DOHH2 (cell line): ENCODE measurements around the gene LRRC19.

ENCODE experiments used
- H3F3A ChIP-seq: fragments of 200-600 bp; sonication (generic), shearing (Covaris generic); 2 replicates; pipeline ENCODE4 v1.6.0; 2016; ENCODE audit warnings: antibody characterized with exemption, mild to moderate bottlenecking; ENCODE audit not compliant: control insufficient read depth, insufficient read depth
- H3K27ac ChIP-seq: fragments of 200-600 bp; sonication (generic); 2 replicates; pipeline ENCODE4 v1.5.1; 2014; ENCODE audit warnings: low read depth, mild to moderate bottlenecking, low read length, moderate library complexity
- H3K27me3 ChIP-seq: fragments of 200-600 bp; sonication (generic); 2 replicates; pipeline ENCODE4 v1.6.1; 2014; ENCODE audit warnings: mild to moderate bottlenecking, low read length, mixed read lengths; ENCODE audit not compliant: control insufficient read depth
- H3K36me3 ChIP-seq: fragments of 200-600 bp; sonication (generic); 2 replicates; pipeline ENCODE4 v1.6.1; 2014; ENCODE audit warnings: mild to moderate bottlenecking, low read length, moderate library complexity, mixed read lengths; ENCODE audit not compliant: control insufficient read depth
- H3K4me1 ChIP-seq: fragments of 200-600 bp; sonication (generic); 2 replicates; pipeline ENCODE4 v1.6.1; 2014; ENCODE audit warnings: mild to moderate bottlenecking, low read length, mixed read lengths; ENCODE audit not compliant: control insufficient read depth
- H3K4me2 ChIP-seq: fragments of 200-600 bp; sonication (generic); 2 replicates; pipeline ENCODE4 v1.6.0; 2014; ENCODE audit warnings: mild to moderate bottlenecking, low read length, moderate library complexity
- H3K4me3 ChIP-seq: fragments of 200-600 bp; sonication (generic); 2 replicates; pipeline ENCODE4 v1.5.1; 2014; ENCODE audit warnings: mild to moderate bottlenecking, low read length, mixed read lengths
- H3K79me2 ChIP-seq: fragments of 200-600 bp; sonication (generic); 2 replicates; pipeline ENCODE4 v1.6.1; 2014; ENCODE audit warnings: mild to moderate bottlenecking, low read length, mixed read lengths; ENCODE audit not compliant: control insufficient read depth
- H3K9me2 ChIP-seq: fragments of 200-600 bp; sonication (generic); replicated peaks from 2 replicates; pipeline ENCODE4 v1.6.1; 2014; ENCODE audit warnings: mild to moderate bottlenecking, low read length, mixed read lengths; ENCODE audit not compliant: control insufficient read depth
- H3K9me3 ChIP-seq: fragments of 200-600 bp; sonication (generic); 2 replicates; pipeline ENCODE4 v1.6.1; 2014; ENCODE audit warnings: antibody characterized with exemption, low read length, mixed read lengths; ENCODE audit not compliant: control insufficient read depth, insufficient read depth
- H4K20me1 ChIP-seq: fragments of 200-600 bp; sonication (generic); 2 replicates; pipeline ENCODE4 v1.6.0; 2014; ENCODE audit warnings: low read depth, mild to moderate bottlenecking, antibody characterized with exemption, low read length, moderate library complexity; ENCODE audit not compliant: control insufficient read depth, insufficient read depth
- CTCF ChIP-seq: fragments of 200-600 bp; sonication (generic); IDR thresholded peaks from one replicate; pipeline ENCODE4 v1.5.1; 2014; ENCODE audit warnings: antibody characterized with exemption, mild to moderate bottlenecking, low read depth, low read length; ENCODE audit not compliant: poor library complexity, severe bottlenecking
- EZH2phosphoT487 ChIP-seq: fragments of 200-600 bp; sonication (generic); IDR thresholded peaks from 2 replicates; pipeline ENCODE4 v1.6.1; 2017; ENCODE audit warnings: borderline replicate concordance, mild to moderate bottlenecking, antibody characterized with exemption, low read length, moderate library complexity, mixed read lengths

The LRRC19 gene

GRCh38 chr9:27005491-27005890, at the start of gene LRRC19:
LRRC19 (minus strand) TSS chr9:27005672; CDS start chr9:26999694, 5,978 bp downstream.
- Histone ChIP-seq H3K4me2 (no peak within 1 kb of the TSS), H3F3A (no peaks in the 10 kb centered on the region), H4K20me1 (no peaks in the 10 kb centered on the region), H3K9me2 (no peaks in the 10 kb centered on the region), H3K79me2 (no peaks in the 10 kb centered on the region), H3K36me3 (no peaks in the 10 kb centered on the region), H3K4me1 (no peaks in the 10 kb centered on the region), H3K27ac (no peak within 1 kb of the TSS), H3K9me3 (no peaks in the 10 kb centered on the region), H3K27me3 (no peaks in the 10 kb centered on the region), H3K4me3 (no peak within 1 kb of the TSS)
- TF ChIP-seq EZH2phosphoT487 = no peak
- no peak for TF ChIP-seq CTCF

DNA sequence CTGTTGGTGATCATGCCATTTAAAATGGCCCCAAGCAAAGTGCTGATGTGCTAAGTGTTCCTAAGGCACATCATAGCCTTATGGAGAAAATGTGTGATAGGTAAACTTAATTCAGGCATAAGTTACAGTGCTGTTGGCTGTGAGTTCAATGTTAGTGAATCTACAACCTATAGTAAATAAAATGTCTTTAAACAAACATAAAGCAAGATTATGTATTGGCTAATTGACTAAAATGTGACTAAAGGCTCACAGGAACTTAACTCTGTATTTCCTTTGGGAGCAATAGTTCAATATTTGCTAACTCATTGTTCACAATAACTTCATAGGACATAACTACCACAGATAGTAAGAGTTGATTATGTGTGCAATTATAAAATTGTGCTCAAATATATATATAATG, 49.4 kb upstream of the LRRC19 start:
- no peak overlapping the region for H3K27ac ChIP-seq
- TF ChIP-seq EZH2phosphoT487 = no peak
- no peak for TF ChIP-seq CTCF

DNA sequence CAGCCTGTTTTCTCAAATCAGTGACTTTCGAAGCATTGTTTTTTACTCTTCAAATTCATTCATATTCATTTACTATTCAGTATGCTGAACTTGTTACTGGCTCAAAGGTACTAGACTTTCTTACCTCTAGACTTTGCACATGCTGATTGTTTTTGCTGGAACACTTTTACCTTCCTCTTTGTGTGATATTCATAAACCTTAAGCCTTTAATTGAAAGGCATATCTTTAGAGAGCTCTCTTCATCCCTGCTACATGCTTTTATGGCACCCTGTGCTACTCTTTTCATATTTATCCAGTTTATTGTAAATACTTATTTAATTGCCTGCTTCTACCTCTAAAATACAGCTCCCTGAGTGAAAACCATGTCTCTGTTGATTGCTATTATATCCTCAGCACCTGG, 48.7 kb upstream of the LRRC19 start:
- Histone ChIP-seq H3K4me1 (no peaks in the 10 kb centered on the region), H3K4me2 (no peak overlapping the region), H3K36me3 (no peaks in the 10 kb centered on the region), H4K20me1 (no peaks in the 10 kb centered on the region), H3K4me3 (no peak overlapping the region), H3F3A (no peaks in the 10 kb centered on the region), H3K79me2 (no peaks in the 10 kb centered on the region), H3K9me3 (no peaks in the 10 kb centered on the region), H3K27me3 (no peaks in the 10 kb centered on the region), H3K27ac (no peak overlapping the region), H3K9me2 (no peaks in the 10 kb centered on the region)
- TF ChIP-seq CTCF (no peak), EZH2phosphoT487 (no peak)

More for the DNA sequence above, 49.4 kb upstream of the LRRC19 start:
- Histone ChIP-seq H4K20me1 (no peaks in the 10 kb centered on the region), H3K79me2 (no peaks in the 10 kb centered on the region), H3K4me2 (no peak overlapping the region), H3K4me3 (no peak overlapping the region), H3K36me3 (no peaks in the 10 kb centered on the region), H3F3A (no peaks in the 10 kb centered on the region), H3K27me3 (no peaks in the 10 kb centered on the region), H3K9me3 (no peaks in the 10 kb centered on the region), H3K4me1 (no peaks in the 10 kb centered on the region), H3K9me2 (no peaks in the 10 kb centered on the region)
